Measurements from ENCODE around the gene P3H3.

P3H3 gene

GRCh38 chr12:6826125-6826733, 2.0 kb upstream of the P3H3 start:
- Histone ChIP-seq H3K27ac (no peak overlapping the region), H3K4me3 (no peak overlapping the region)
- TF ChIP-seq, protein P1, sequence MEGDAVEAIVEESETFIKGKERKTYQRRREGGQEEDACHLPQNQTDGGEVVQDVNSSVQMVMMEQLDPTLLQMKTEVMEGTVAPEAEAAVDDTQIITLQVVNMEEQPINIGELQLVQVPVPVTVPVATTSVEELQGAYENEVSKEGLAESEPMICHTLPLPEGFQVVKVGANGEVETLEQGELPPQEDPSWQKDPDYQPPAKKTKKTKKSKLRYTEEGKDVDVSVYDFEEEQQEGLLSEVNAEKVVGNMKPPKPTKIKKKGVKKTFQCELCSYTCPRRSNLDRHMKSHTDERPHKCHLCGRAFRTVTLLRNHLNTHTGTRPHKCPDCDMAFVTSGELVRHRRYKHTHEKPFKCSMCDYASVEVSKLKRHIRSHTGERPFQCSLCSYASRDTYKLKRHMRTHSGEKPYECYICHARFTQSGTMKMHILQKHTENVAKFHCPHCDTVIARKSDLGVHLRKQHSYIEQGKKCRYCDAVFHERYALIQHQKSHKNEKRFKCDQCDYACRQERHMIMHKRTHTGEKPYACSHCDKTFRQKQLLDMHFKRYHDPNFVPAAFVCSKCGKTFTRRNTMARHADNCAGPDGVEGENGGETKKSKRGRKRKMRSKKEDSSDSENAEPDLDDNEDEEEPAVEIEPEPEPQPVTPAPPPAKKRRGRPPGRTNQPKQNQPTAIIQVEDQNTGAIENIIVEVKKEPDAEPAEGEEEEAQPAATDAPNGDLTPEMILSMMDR (IDR thresholded peaks at IDR 0.05), result no peak
- DNase-seq (ENCODE audit: low spot score), result no peak

GRCh38 chr12:6826734-6827436, 1.3 kb upstream of the P3H3 start:
- TF ChIP-seq, protein P1 (IDR thresholded peaks at IDR 0.05), result no peak
- no peak for DNase-seq (ENCODE audit: low spot score)
- H3K4me3 ChIP-seq, result no peak overlapping the region
- H3K27ac ChIP-seq, result peak overlapping the region in 1 of 2 donors; percentile 94

DNA sequence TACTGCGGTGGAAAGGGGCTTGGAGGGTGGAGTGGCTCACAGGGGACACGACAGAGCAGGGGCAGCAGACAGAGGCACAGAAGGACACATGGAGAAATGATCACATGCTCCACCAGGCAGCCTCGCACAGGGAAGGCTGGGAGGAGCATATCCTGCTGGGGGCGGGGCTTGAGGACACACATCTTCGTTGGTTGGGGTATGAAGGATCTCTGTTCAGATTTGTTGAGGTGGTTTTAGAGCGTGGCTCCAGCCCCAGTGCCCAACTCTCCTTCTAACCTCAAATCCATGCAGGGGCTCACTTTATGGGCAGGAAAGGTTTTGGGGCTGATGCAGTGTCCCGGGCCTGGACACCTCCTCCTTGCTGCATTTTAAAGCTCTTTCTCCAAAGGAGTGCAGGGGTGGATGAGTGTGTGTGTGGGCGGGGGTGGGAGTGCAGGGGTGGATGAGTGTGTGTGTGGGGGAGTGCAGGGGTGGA, 733 bp upstream of the P3H3 start:
- TF ChIP-seq, protein P1 (IDR thresholded peaks at IDR 0.05), result no peak
- peak overlapping the region in 1 of 2 donors; percentile 94 for H3K27ac ChIP-seq
- H3K4me3 ChIP-seq, result peak overlapping the region; percentile 92
- peak; percentile 90 for DNase-seq (ENCODE audit: low spot score)

GRCh38 chr12:6828781-6829535, 751 bp downstream of the P3H3 start:
- DNase-seq (ENCODE audit: low spot score), result no peak

GRCh38 chr12:6829536-6830220, 1.5 kb downstream of the P3H3 start:
- no peak for DNase-seq (ENCODE audit: low spot score)
- H3K4me3 ChIP-seq, result peak overlapping the region; percentile 92
- TF ChIP-seq, protein P1 (IDR thresholded peaks at IDR 0.05), result no peak
- peak overlapping the region; percentile 85 to 94 for H3K27ac ChIP-seq

More at GRCh38 chr12:6828781-6829535, 751 bp downstream of the P3H3 start:
- Histone ChIP-seq H3K4me3 (peak overlapping the region; percentile 92), H3K27ac (peak overlapping the region; percentile 85 to 94)
- TF ChIP-seq, protein P1 (IDR thresholded peaks at IDR 0.05), result no peak

GRCh38 chr12:6830286-6830890, 2.2 kb downstream of the P3H3 start:
- no peak for DNase-seq (ENCODE audit: low spot score)
- H3K27ac ChIP-seq, result peak overlapping the region; percentile 85 to 94
- H3K4me3 ChIP-seq, result no peak overlapping the region
- TF ChIP-seq, protein P1 (IDR thresholded peaks at IDR 0.05), result no peak

Measured in coronary artery (tissue), 2 donors.